ENCODE results near the gene RPL9.
A peak's percentile ranks its signal among the peaks of the same experiment; 100 is the strongest.
"Not testable (repeated sequence)": the region's sequence is repeated elsewhere in the genome, so short reads cannot be mapped to it uniquely, and the experiment has no call there.

RPL9 gene

DNA sequence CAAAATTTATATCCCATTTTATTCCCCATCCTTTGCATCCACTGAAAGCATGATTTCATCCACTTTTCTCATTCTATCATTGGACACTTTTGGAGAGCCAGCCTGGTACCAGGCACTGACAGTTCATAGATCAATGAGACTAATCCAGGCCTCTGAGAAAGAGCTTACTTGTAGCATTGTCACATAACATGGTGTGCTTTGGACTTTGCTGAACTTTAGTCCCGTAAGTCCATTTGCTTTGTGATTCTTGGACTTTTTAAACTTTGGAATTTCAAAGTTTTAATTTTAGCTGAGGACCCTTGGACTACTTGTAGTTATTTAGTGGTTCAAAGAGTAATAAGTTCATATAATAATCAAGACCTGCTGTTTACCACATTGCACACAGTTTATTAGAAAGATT, 11.7 kb upstream of the RPL9 start:
- TF ChIP-seq, protein P1, sequence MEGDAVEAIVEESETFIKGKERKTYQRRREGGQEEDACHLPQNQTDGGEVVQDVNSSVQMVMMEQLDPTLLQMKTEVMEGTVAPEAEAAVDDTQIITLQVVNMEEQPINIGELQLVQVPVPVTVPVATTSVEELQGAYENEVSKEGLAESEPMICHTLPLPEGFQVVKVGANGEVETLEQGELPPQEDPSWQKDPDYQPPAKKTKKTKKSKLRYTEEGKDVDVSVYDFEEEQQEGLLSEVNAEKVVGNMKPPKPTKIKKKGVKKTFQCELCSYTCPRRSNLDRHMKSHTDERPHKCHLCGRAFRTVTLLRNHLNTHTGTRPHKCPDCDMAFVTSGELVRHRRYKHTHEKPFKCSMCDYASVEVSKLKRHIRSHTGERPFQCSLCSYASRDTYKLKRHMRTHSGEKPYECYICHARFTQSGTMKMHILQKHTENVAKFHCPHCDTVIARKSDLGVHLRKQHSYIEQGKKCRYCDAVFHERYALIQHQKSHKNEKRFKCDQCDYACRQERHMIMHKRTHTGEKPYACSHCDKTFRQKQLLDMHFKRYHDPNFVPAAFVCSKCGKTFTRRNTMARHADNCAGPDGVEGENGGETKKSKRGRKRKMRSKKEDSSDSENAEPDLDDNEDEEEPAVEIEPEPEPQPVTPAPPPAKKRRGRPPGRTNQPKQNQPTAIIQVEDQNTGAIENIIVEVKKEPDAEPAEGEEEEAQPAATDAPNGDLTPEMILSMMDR (IDR thresholded peaks at IDR 0.05; ENCODE audit: low read depth, low read length, missing control alignments): no peak
- H3K36me3 ChIP-seq (replicated peaks): peaks cover 9% of the 10 kb centered on the region
- in situ Hi-C loops (cut with HindIII; ENCODE audit: low pct_ligation_motif_present, low sequenced_read_pairs): no loop called here
- no peaks in the 10 kb centered on the region for H3K27me3 ChIP-seq (replicated peaks)
- DNase-seq: no peak
- H3K27ac ChIP-seq: no peak overlapping the region
- H3K4me3 ChIP-seq (ENCODE audit: low read depth, low read length): no peak overlapping the region

GRCh38 chr4:39469429-39470077, 10.8 kb upstream of the RPL9 start:
- no peak overlapping the region for H3K4me3 ChIP-seq (ENCODE audit: low read depth, low read length)
- TF ChIP-seq, protein P1 (IDR thresholded peaks at IDR 0.05; ENCODE audit: low read depth, low read length, missing control alignments): peak; percentile 88
- H3K27me3 ChIP-seq (replicated peaks): no peaks in the 10 kb centered on the region
- peak; percentile 81 for DNase-seq
- peaks cover 9% of the 10 kb centered on the region for H3K36me3 ChIP-seq (replicated peaks)
- in situ Hi-C loops (cut with HindIII; ENCODE audit: low pct_ligation_motif_present, low sequenced_read_pairs): no loop called here
- peak overlapping the region; percentile 8 for H3K27ac ChIP-seq

GRCh38 chr4:39467464-39467863, 8.7 kb upstream of the RPL9 start:
- Histone ChIP-seq H3K27me3 (replicated peaks) (no peaks in the 10 kb centered on the region), H3K27ac (no peak overlapping the region), H3K36me3 (replicated peaks) (peaks cover 7% of the 10 kb centered on the region), H3K4me3 (ENCODE audit: low read depth, low read length) (no peak overlapping the region)
- TF ChIP-seq, protein P1 (IDR thresholded peaks at IDR 0.05; ENCODE audit: low read depth, low read length, missing control alignments): no peak
- no peak for DNase-seq
- in situ Hi-C loops (cut with HindIII; ENCODE audit: low pct_ligation_motif_present, low sequenced_read_pairs): no loop called here

DNA sequence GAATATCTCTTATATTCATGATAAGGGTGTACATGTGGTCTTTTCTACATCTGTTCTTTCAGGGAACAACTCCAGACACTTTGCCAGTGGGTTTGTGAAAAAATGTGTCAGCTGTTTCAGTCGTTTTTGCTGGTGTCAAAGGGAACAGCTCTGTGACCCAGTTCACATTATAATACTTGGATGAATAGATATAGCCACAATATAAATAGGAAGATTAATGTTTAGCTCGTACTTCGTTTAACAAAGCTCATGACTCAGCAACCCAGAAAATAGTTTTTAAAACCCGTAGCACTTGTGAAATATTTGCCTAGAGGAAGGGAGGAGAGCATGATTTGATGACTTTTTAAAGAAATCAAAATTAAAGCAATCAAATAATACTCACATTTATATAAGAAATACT, 8.0 kb upstream of the RPL9 start:
- peaks cover 3% of the 10 kb centered on the region for H3K36me3 ChIP-seq (replicated peaks)
- no peak overlapping the region for H3K27ac ChIP-seq
- in situ Hi-C loops (cut with HindIII; ENCODE audit: low pct_ligation_motif_present, low sequenced_read_pairs): no loop called here
- H3K27me3 ChIP-seq (replicated peaks): no peaks in the 10 kb centered on the region
- no peak overlapping the region for H3K4me3 ChIP-seq (ENCODE audit: low read depth, low read length)
- no peak for DNase-seq
- TF ChIP-seq, protein P1 (IDR thresholded peaks at IDR 0.05; ENCODE audit: low read depth, low read length, missing control alignments): no peak

- H3K27ac ChIP-seq: peak overlapping the region; percentile 61
- DNase-seq: peak; percentile 84
- in situ Hi-C loops (cut with HindIII; ENCODE audit: low pct_ligation_motif_present, low sequenced_read_pairs): no loop called here
Observed at GRCh38 chr4:39464886-39465501, 6.3 kb upstream of the RPL9 start.

DNA sequence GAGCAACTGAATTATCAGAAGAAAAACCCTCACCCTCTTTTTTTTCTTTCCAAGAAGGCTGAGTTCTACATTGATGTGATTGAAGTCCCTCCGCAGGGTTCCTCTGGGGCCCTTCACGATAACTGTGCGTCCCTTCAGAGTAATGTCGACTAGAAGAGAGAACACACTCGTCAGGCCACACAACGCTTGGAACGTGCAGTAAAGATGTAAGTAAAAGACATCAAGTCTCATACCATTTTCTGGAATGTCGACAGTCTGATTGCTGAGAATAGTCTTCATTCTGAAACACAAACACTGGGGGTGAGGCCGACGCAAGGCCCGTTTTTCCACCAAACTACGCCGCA, 589 bp downstream of the RPL9 start:
- peaks cover 48% of the 10 kb centered on the region for H3K36me3 ChIP-seq (replicated peaks)
- DNase-seq; H3K27me3 ChIP-seq (replicated peaks); in situ Hi-C loops (cut with HindIII; ENCODE audit: low pct_ligation_motif_present, low sequenced_read_pairs): not testable (repeated sequence)
- peak overlapping the region; percentile 98 for H3K4me3 ChIP-seq (ENCODE audit: low read depth, low read length)
- peak overlapping the region; percentile 94 for H3K27ac ChIP-seq

More at GRCh38 chr4:39464886-39465501, 6.3 kb upstream of the RPL9 start:
- Histone ChIP-seq H3K36me3 (replicated peaks) (no peaks in the 10 kb centered on the region), H3K27me3 (replicated peaks) (no peaks in the 10 kb centered on the region), H3K4me3 (ENCODE audit: low read depth, low read length) (no peak overlapping the region)
- TF ChIP-seq, protein P1 (IDR thresholded peaks at IDR 0.05; ENCODE audit: low read depth, low read length, missing control alignments): peak; percentile 36
